GM18511 (cell line): ENCODE measurements around the gene KLF8.

Source experiments
- ATAC-seq: cut with Tn5 transposase; IDR thresholded peaks from one replicate; pipeline ENCODE4 v1.9.1; 2021; ENCODE audit warnings: mild to moderate bottlenecking, moderate library complexity; ENCODE audit not compliant: unreplicated experiment

Gene KLF8

DNA sequence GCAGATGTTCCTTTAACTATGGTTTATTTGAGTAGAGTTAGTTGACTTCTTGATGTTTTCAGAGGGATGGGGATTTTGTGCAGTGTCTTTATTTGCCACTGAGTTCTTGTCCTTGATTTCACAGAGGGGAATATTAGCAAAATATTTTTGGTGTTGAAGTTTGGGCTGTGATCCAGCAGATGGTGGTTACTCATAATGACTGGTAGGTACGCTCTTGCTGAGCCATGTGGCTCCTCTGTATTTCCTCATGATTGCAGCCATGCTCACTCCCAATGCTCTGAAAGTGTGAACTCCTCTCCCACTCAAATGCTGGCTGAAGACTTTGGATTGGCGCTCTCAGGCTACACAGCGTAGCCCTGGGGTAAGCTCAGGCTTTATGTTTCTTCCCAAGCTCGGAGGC is 77.7 kb downstream of the KLF8 start:
- ATAC-seq: no peak

DNA sequence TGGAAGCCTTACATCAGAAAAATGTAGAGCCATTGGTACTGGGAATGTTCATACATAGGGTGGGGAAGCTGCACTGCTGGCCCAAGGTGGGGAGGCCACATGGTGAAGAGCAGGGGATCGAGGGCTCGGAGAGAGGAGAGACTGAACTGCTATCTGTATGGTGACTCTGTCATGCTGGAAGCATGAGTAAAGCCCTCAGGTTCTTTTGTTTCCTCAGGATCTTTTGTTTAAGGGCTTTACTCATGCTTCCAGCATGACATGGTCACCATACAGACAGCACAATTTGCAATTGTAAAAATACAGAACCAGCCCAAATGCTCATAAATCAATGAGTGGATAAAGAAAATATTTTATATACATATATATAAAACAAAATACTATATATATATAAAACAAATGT is 78.4 kb downstream of the KLF8 start:
- ATAC-seq: no peak

DNA sequence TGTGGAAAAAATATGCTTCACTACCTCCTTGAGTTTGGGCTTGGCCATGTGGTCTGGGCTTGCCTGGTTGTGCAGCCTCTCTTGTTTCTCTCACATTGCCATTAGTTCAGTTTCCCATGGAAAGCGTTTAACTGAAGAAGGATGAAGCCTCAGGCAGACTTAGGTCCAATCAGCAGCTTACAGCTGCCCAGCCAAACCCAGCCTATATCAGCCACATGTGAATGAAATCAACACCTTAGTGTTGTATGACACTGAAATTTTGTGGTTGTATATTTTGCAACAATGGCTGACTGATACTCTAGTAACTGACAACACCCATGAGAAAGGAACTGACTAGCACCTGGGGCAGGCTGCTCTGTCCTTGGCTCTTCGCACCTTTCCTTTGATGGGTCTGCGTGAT is 81.2 kb downstream of the KLF8 start:
- ATAC-seq: no peak

DNA sequence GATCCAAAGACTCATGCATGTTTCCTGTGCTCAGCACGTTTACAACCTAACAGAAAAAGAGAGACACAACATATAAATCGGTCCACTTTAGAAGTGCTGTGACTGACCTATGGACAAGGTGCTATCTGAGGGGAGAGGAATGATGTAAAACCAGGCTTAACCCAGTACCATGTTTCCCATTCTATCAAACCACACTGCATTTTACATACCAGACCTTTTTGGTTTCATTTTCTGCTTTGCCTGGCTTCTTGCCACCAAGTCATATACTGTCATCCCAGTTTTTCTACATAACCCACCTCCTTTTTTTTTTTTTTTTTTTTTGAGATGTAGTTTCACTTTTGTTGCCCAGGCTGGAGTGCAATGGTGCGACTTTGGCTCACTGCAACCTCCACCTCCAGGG is 82.2 kb downstream of the KLF8 start:
- no peak for ATAC-seq

DNA sequence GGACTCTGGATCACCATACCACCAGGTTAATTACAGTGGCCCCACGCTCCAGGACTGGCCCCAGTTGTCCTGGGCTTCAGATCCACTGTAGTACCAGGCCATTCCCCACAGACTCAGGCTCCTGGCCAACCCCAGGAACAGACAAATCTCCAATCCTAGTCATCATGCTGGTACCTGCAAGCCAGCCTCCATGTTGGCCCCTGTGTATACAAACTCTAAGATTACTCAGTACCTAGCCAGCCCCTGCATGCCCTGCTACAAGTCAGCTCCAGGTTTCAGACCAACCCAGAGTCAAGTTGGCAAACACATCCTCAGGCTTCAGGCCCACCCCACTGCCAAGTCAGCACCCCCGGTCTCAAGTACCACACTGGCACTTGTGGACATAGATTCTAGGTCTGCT is 85.9 kb downstream of the KLF8 start:
- ATAC-seq: no peak

DNA sequence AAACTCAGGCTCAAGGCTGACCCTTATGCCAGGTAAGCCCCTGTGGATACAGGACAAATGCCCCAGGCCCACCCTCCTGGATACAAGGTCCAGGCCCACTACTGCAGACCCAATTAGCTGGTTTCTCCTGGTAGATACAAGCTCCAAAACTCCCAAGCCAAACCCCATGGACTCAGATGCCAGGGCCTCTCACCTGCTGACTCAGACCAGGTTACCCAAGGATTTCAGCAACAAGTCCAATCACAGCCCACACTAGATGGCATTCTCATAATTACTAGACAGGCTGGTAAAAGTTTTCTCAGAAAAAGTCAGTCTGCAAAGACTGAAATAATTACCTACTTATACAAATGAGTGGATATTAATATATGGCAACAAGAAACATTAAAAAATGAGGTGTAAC is 87.0 kb downstream of the KLF8 start:
- ATAC-seq: no peak
